Muscle of leg (tissue), 11 donors: ENCODE measurements around the gene CORO2B. TPM values are rescaled to one million over a fixed set of nuclear protein-coding genes. Genes with fewer than 3 reads are reported as not detected.

Experiments used
- DNase-seq: peaks from one replicate; pipeline ENCODE4 v3.0.0; 2013
- H3K27ac ChIP-seq: one replicate; pipeline ENCODE4 v1.5.1; 2013; ENCODE audit warnings: mild to moderate bottlenecking, low read length, control low read depth
- H3K27me3 ChIP-seq: one replicate; pipeline ENCODE4 v1.6.1; 2013; ENCODE audit warnings: low read length; ENCODE audit not compliant: control insufficient read depth, insufficient read depth
- H3K36me3 ChIP-seq: one replicate; pipeline ENCODE4 v1.6.1; 2013; ENCODE audit warnings: low read length; ENCODE audit not compliant: control insufficient read depth, insufficient read depth
- H3K4me1 ChIP-seq: one replicate; pipeline ENCODE4 v1.6.1; 2013; ENCODE audit warnings: low read length; ENCODE audit not compliant: control insufficient read depth, insufficient read depth
- H3K4me3 ChIP-seq: one replicate; pipeline ENCODE4 v1.5.1; 2013; ENCODE audit warnings: low read length, control low read depth
- H3K9me3 ChIP-seq: replicated peaks from 2 replicates; pipeline ENCODE4 v1.6.1; 2013; ENCODE audit warnings: low read depth, low read length; ENCODE audit not compliant: control insufficient read depth
- WGBS: methylation state at CpG from one replicate; pipeline ENCODE4 v1.1.5; 2013; ENCODE audit warnings: missing lambda C conversion rate; ENCODE audit not compliant: insufficient coverage; 5-methylcytosine and 5-hydroxymethylcytosine counted together
- polyA plus RNA-seq, 8 donors: library from polyadenylated mRNA; unstranded; fragments of 120-200 nt; gene quantifications; one replicate each; pipeline versions ENCODE4 v1.2.1 to v1.2.3, GENCODE V29; 2013; ENCODE audit warnings: inconsistent platforms in 1 of 8, low replicate concordance in 1 of 8; ENCODE audit not compliant: insufficient read length in 8 of 8, insufficient read depth in 1 of 8
- total RNA-seq: library from RNA; stranded (reverse); fragments of 120-200 nt; gene quantifications from one replicate; pipeline ENCODE4 v1.2.4, GENCODE V29; 2013

Gene CORO2B
- total and polyA plus RNA-seq, 9 donors = 2.9 to 8.6 (median 5.3) TPM

DNA sequence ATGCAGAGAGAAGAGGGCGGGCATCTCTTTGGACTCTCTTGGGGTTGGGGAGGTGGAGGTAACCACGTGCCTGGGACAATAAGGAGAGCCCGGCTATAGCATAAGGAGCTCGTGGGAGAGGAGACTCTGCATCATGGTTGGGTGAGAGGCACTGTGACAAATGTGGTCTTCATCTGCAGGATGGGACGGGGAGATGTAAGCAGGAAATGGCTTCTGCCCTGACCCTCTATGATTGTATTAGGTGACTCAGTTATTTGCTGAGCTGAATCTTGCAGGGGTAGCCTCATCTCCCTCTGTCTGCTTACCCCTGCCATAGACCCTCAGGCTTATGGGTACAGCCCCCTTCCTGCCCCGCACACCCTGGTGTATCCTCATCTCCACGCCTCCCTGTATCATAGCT is 48.7 kb downstream of the CORO2B start:
- DNase-seq = no peak
- Histone ChIP-seq H3K36me3 (no peaks in the 10 kb centered on the region), H3K27ac (no peak overlapping the region), H3K27me3 (peaks cover 3% of the 10 kb centered on the region), H3K4me1 (peaks cover 14% of the 10 kb centered on the region), H3K9me3 (no peaks in the 10 kb centered on the region), H3K4me3 (no peak overlapping the region)
- WGBS = 65% methylated on average over 4 of the region's 7 CpGs

DNA sequence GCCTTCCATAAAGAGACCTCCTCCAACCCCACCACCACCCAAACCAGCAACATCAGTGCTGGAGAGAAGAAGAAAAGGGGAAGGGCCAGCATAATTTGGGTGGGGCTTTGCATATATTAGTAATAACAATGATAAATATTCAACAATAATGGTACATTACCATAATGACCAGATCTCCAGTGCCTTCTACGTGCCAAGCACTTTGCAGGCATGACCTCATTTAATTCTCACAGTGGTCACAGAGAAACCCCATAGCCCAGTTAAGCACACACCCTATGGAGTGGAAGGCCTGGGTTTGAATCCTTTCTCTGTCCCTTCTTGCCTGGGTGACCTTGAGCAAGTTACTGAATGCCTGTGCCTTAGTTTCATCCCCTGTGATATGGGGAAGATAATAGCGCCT is 49.2 kb downstream of the CORO2B start:
- Histone ChIP-seq H3K36me3 (no peaks in the 10 kb centered on the region), H3K27ac (no peak overlapping the region), H3K27me3 (peaks cover 3% of the 10 kb centered on the region), H3K4me1 (peaks cover 18% of the 10 kb centered on the region), H3K4me3 (no peak overlapping the region), H3K9me3 (no peaks in the 10 kb centered on the region)
- WGBS = no CpG with 5 or more reads among the region's 2 CpGs
- DNase-seq = no peak

DNA sequence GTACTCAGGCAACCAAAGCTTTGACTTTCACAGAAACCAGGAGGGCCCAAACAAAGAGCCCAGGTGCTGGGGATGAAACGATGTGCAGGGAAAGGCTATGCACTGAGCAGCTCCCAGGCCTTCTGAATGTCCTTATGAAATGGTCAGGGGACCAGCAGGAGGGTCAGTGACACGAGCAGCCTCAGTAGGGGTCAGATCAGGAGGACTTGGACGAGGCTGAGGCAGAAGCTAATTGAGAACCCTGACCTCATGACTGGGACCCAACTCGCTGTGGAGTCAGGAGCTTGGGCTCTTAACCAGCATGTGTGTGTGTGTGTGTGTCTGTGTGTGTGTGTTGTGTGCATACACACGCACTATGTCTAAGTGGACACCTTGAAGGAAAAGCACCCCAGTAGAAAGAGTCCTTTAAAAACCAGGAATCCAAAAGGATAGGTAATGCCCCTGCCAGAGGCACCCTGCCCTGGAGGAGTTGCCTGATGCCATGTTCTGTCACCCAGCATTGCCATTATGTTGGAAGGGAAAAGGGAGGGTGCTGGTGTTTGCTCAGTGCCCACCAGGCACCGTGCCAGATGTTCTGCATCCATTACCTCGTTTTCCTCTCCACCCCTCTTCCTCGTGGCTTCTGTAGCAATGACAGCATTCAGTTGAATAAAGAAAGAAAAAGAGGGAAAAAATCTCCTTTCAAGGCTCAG is 50.9 kb downstream of the CORO2B start:
- peaks cover 25% of the 10 kb centered on the region for H3K4me1 ChIP-seq
- DNase-seq = no peak
- 81% methylated on average over 5 of the region's 8 CpGs for WGBS
- H3K36me3 ChIP-seq = no peaks in the 10 kb centered on the region
- peaks cover 3% of the 10 kb centered on the region for H3K27me3 ChIP-seq
- H3K4me3 ChIP-seq = no peak overlapping the region
- H3K27ac ChIP-seq = no peak overlapping the region
- H3K9me3 ChIP-seq = no peaks in the 10 kb centered on the region

DNA sequence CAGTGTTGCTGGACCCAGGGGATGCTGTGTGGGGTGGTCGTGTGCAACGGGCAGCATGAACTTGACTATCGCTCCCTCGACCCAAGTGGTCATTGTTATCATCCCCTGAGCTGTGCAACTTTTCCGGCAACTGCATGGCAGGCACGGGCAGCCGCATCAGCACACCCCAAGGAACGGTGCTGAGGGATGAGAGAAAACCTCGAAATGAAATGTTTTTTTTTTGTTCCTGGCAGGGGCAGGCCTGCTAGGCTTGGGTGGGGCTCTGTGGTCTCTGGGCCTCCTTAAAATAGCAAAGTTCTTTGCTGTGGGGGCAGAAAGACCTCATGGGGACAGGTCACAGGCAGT is 51.4 kb downstream of the CORO2B start:
- Histone ChIP-seq H3K4me3 (no peak overlapping the region), H3K27ac (no peak overlapping the region), H3K36me3 (no peaks in the 10 kb centered on the region), H3K9me3 (no peaks in the 10 kb centered on the region), H3K4me1 (peaks cover 30% of the 10 kb centered on the region), H3K27me3 (peaks cover 3% of the 10 kb centered on the region)
- 85% methylated on average over 9 of the region's 9 CpGs for WGBS
- DNase-seq = no peak

DNA sequence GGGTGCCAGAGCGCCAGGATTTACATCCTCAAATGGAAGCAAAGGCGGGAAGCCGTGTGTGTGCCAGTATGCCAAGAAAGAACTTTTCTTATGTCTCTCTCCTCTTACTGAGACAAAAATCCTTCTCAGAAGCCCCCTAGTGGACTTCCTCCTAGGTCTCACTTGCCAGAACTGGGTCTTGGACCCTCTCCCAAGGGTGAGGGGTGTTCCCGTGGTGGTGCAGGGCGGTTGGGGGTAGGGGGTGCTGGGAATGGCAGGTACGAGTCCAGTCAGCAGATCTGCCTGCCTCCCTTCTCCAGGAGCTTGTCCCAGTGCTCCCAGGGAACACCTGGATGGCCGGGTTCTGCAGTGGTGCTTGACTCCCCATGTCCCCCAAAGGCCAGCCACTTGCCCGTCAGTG is 52.0 kb downstream of the CORO2B start:
- H3K27me3 ChIP-seq = peaks cover 3% of the 10 kb centered on the region
- no peak overlapping the region for H3K27ac ChIP-seq
- H3K36me3 ChIP-seq = no peaks in the 10 kb centered on the region
- no peak for DNase-seq
- H3K4me1 ChIP-seq = peaks cover 37% of the 10 kb centered on the region
- H3K4me3 ChIP-seq = no peak overlapping the region
- no peaks in the 10 kb centered on the region for H3K9me3 ChIP-seq
- 93% methylated on average over 5 of the region's 8 CpGs for WGBS

DNA sequence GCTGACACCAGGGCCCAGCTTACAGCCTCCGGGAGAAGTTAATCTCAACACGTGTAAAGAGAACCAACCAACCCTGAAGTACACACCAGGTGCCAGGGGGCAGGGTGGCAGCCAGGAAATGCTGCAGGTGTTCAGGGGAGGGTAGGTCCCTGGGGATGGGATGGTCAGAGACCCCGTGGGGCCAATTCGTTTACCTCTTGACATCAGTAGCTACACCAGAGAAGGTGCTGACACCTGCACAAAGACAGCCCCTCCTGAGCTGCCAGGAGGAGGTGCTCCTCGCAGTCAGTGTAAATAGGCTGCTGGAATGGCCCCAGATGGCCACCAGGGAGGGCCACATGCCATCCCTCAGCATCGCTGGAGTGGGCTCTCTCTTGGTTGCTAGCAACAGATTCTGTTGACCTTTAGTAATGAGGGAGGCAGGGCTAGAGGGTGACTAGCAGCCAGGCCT is 52.8 kb downstream of the CORO2B start:
- no peaks in the 10 kb centered on the region for H3K36me3 ChIP-seq
- H3K27me3 ChIP-seq = peaks cover 3% of the 10 kb centered on the region
- no peak for DNase-seq
- H3K27ac ChIP-seq = no peak overlapping the region
- peaks cover 45% of the 10 kb centered on the region for H3K4me1 ChIP-seq
- no peak overlapping the region for H3K4me3 ChIP-seq
- H3K9me3 ChIP-seq = no peaks in the 10 kb centered on the region
- WGBS = 72% methylated on average over 3 of the region's 6 CpGs

DNA sequence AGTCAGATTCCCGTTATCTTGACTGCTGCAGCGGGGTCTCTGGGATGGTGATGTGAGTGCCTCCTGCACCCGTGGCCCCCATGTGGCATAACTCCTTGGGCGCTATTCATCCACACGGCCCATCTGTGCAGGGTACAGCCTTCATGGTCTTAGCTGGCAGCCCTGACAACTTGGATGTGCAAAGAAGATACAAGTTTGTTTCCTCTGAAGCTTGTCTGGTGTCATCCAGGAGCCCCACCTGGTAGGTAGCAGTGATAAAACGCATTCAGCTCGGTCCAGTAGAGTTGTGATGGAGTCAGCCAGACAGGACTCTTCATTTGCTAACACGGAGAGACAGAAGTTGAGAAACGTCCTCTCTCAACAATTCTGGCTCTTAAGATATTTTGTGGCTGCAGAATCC is 53.3 kb downstream of the CORO2B start:
- peaks cover 3% of the 10 kb centered on the region for H3K27me3 ChIP-seq
- no peak for DNase-seq
- peaks cover 50% of the 10 kb centered on the region for H3K4me1 ChIP-seq
- WGBS = 88% methylated on average over 8 of the region's 9 CpGs
- H3K9me3 ChIP-seq = no peaks in the 10 kb centered on the region
- no peaks in the 10 kb centered on the region for H3K36me3 ChIP-seq
- H3K4me3 ChIP-seq = no peak overlapping the region
- H3K27ac ChIP-seq = no peak overlapping the region

DNA sequence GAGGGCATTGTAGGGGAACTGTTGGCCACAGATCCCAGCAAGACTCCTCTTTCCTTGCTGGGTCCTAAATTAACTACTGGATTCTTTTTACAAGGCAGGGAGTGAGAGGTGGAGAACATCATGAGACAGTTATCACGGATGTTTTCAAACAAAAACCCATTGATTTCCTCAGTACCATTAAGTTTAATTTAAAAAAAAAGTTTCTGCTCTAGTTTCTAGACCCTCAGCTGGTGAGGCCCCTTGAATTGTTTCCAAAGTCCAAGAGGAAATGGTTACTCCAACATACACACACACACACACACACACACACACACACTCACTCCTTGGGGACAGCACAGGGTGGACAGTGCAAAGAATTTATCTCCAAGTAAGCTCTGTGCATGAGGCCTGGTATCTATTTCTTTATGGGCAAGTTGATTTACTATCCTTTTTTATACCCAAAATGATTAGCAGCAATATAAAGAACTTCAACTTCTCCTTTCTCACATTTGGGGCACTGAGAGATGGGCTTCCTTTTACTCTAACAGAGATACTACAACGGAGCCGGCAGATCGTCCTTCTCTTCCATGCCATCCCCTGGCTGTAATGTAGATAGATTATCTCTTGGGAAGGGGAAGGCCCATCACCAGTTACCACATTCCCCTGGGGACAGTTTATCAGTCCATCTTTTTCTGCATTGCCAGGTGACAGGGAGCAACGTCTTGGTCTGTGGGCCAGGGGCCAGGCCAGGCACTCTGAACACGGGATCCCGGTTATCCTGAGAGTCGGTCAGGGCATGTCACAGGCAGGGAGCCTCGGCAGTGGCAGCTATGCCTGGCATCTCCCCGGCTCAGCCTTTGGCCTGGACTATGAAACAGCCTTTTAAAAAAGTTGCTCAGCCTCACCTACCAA is 54.7 kb downstream of the CORO2B start:
- 73% methylated on average over 4 of the region's 10 CpGs for WGBS
- Histone ChIP-seq H3K27me3 (peaks cover 3% of the 10 kb centered on the region), H3K9me3 (no peaks in the 10 kb centered on the region), H3K4me1 (peaks cover 61% of the 10 kb centered on the region), H3K36me3 (no peaks in the 10 kb centered on the region), H3K4me3 (no peak overlapping the region), H3K27ac (no peak overlapping the region)
- no peak for DNase-seq

DNA sequence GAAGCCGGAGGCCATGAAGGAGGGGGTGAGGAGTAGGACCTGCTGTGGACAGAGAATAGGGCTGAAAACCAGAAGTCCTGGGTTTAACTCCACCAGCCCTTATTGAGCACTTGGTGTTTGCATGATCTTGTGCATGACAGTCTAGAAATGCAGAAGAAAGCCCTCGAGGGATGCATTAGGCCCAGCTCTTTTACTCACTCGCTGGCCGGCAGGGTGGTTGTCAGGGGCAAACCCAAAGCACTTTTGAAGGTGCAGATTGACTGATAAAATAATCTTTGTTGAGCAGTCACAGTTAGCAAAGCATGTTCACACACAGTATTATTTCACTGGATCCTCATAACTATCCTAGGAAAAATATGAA is 55.3 kb downstream of the CORO2B start:
- 100% methylated on average over 3 of the region's 4 CpGs for WGBS
- Histone ChIP-seq H3K4me1 (peaks cover 67% of the 10 kb centered on the region), H3K27ac (no peak overlapping the region), H3K36me3 (no peaks in the 10 kb centered on the region), H3K27me3 (peaks cover 3% of the 10 kb centered on the region), H3K9me3 (no peaks in the 10 kb centered on the region), H3K4me3 (no peak overlapping the region)
- no peak for DNase-seq

DNA sequence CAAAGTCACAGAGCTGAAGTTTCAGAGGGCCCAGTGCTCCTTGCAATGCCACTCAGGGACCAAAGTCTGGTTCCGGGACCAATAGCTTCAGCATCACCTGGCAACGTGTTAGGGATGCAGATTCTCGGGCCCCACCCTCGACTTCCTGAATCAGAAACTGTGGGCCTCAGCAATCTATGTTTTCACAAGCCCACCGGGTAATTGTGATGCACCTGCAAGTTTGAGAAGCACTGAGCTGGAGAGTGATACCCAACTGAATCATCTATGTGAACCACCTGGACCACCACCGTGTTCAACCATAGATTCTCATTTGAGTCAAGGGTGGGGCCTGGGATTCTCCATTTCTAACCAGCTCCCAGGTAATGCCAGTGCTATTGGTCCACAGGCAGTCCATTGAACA is 55.7 kb downstream of the CORO2B start:
- no peaks in the 10 kb centered on the region for H3K27me3 ChIP-seq
- 77% methylated on average over 3 of the region's 6 CpGs for WGBS
- H3K4me1 ChIP-seq = peaks cover 70% of the 10 kb centered on the region
- H3K27ac ChIP-seq = no peak overlapping the region
- H3K36me3 ChIP-seq = no peaks in the 10 kb centered on the region
- H3K4me3 ChIP-seq = no peak overlapping the region
- H3K9me3 ChIP-seq = no peaks in the 10 kb centered on the region
- no peak for DNase-seq
